Kidney epithelial cell (primary cell): ENCODE measurements around the gene MVP. TPM values are rescaled to one million over a fixed set of nuclear protein-coding genes. Genes with fewer than 3 reads are reported as not detected.

ENCODE experiments used
- DNase-seq: peaks from one replicate; pipeline ENCODE4 v3.0.0-alpha.2; 2010; ENCODE audit warnings: low read depth
- H3K27me3 ChIP-seq: 2 replicates; pipeline ENCODE4 v1.6.0; 2011; ENCODE audit warnings: low read length; ENCODE audit not compliant: control insufficient read depth, insufficient read depth
- H3K36me3 ChIP-seq: 2 replicates; pipeline ENCODE4 v1.5.1; 2011; ENCODE audit warnings: low read length; ENCODE audit not compliant: control insufficient read depth, insufficient read depth
- H3K4me3 ChIP-seq: 2 replicates; pipeline ENCODE4 v1.5.1; 2011; ENCODE audit warnings: low read depth, mild to moderate bottlenecking, control low read depth, low read length
- total RNA-seq: library from RNA; depleted of rRNA; stranded (reverse); fragments of >200 nt; gene quantifications from 2 replicates; pipeline ENCODE4 v1.2.3, GENCODE V29; 2015
- TF ChIP-seq, protein P1 (sequence below): IDR thresholded peaks from 2 replicates; pipeline ENCODE4 v1.5.1; 2011; ENCODE audit warnings: mild to moderate bottlenecking, moderate library complexity, low read length, control low read depth, inconsistent platforms; ENCODE audit not compliant: insufficient read depth, poor library complexity, severe bottlenecking

The MVP gene
- total RNA-seq, 1 donor from 2014 or later, result 194 TPM

DNA sequence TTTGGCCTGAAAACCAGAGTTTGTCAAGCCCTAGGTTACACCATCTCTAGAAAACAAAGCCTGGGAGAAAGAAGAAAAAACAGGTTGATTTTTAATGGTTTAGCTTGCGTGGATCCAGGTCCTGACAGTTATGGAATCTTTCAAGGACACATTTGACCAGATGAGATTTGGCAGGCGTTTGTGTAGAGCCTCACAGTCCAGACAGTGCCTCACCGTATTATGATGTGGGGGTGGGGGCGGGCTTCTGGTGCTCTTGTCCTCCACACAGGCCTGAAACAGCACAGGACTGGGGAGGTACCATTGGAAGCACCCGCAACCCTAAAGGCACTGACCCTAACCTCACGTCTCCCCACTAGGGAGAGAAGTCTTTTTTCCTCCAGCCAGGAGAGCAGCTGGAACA, 19.6 kb downstream of the MVP start:
- no peak overlapping the region for H3K4me3 ChIP-seq
- H3K36me3 ChIP-seq, result peaks cover 7% of the 10 kb centered on the region
- no peaks in the 10 kb centered on the region for H3K27me3 ChIP-seq
- TF ChIP-seq, protein P1, sequence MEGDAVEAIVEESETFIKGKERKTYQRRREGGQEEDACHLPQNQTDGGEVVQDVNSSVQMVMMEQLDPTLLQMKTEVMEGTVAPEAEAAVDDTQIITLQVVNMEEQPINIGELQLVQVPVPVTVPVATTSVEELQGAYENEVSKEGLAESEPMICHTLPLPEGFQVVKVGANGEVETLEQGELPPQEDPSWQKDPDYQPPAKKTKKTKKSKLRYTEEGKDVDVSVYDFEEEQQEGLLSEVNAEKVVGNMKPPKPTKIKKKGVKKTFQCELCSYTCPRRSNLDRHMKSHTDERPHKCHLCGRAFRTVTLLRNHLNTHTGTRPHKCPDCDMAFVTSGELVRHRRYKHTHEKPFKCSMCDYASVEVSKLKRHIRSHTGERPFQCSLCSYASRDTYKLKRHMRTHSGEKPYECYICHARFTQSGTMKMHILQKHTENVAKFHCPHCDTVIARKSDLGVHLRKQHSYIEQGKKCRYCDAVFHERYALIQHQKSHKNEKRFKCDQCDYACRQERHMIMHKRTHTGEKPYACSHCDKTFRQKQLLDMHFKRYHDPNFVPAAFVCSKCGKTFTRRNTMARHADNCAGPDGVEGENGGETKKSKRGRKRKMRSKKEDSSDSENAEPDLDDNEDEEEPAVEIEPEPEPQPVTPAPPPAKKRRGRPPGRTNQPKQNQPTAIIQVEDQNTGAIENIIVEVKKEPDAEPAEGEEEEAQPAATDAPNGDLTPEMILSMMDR, result no peak
- DNase-seq, result no peak

DNA sequence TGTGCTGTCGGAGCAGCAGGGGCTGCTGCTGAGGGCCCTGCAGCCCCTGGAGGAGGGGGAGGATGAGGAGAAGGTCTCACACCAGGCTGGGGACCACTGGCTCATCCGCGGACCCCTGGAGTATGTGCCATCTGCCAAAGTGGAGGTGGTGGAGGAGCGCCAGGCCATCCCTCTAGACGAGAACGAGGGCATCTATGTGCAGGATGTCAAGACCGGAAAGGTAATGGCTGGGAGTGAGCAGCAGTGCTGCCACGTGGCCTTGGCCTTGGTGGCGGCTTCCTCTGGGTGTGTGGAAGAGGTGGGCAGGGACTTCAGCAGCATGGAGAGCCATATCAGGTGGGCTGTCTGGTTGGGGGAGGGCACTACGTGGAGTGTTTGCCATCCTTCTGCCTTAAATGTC, 20.0 kb downstream of the MVP start:
- no peaks in the 10 kb centered on the region for H3K27me3 ChIP-seq
- no peak for DNase-seq
- peaks cover 4% of the 10 kb centered on the region for H3K36me3 ChIP-seq
- TF ChIP-seq, protein P1, result no peak
- H3K4me3 ChIP-seq, result no peak overlapping the region

DNA sequence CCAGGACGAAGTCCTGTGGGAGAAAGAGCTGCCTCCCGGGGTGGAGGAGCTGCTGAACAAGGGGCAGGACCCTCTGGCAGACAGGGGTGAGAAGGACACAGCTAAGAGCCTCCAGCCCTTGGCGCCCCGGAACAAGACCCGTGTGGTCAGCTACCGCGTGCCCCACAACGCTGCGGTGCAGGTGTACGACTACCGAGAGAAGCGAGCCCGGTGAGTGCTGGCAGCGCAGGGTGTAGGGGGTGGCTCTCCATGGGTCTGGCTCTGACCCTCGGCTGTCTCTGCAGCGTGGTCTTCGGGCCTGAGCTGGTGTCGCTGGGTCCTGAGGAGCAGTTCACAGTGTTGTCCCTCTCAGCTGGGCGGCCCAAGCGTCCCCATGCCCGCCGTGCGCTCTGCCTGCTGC, 21.4 kb downstream of the MVP start:
- no peak overlapping the region for H3K4me3 ChIP-seq
- H3K36me3 ChIP-seq, result peaks cover 4% of the 10 kb centered on the region
- TF ChIP-seq, protein P1, result no peak
- no peak for DNase-seq
- H3K27me3 ChIP-seq, result no peaks in the 10 kb centered on the region

DNA sequence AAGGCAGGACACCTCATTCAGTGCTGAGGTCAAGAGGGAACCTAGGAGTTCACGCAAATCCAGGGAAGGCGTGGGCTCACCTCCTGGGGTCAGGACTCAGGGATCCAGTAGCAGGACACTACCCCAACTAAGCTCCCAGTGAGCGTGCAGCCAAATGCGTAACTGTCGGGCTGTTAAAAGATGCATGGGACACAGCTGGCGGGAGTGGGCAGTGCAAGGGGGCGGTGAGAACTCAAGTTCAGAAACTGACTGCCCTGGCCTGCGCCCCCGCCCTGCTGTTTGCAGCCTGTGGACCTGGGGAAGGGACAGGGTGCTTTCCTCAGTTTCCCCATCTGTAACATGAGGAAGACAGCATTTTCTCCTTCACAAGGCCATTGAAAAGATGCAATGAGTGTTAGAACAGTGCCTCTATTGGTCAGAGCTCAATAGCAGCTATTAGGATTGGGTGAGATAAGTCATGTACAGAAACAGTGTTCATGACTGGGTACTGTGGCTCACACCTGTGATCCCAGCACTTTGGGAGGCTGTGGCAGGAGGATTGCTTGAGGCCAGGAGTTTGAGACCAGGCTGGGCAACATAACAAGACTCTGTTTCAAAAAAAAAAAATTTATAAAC, 22.6 kb downstream of the MVP start:
- Histone ChIP-seq H3K36me3 (peaks cover 4% of the 10 kb centered on the region), H3K4me3 (no peak overlapping the region), H3K27me3 (no peaks in the 10 kb centered on the region)
- no peak for DNase-seq
- TF ChIP-seq, protein P1, result no peak

DNA sequence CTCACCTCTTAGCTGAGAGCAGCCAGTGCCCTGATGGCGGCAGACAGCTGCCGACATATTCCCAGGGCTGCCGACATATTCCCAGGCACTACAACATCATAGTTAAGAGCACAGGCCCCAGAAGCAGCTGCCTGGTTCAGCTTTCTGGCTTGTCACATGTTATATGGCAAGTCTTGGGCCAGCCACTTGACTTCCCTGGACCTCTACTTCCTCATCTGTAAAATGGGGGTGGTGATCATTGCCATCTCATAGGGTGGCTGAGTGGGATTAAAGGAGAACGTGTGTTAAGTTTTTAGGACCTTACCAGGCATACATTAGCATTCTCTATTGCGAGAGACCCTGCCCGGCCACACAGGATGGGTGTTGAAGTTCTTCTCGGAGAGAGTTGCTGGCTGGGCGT, 23.7 kb downstream of the MVP start:
- H3K36me3 ChIP-seq, result peaks cover 4% of the 10 kb centered on the region
- H3K27me3 ChIP-seq, result no peaks in the 10 kb centered on the region
- H3K4me3 ChIP-seq, result no peak overlapping the region
- TF ChIP-seq, protein P1, result no peak
- no peak for DNase-seq
